HEK293 (cell line): ENCODE results near the gene MARF1.

Experiments
- GLI2 ChIP-seq: fragments of 450-650 bp; formaldehyde crosslinking; IDR thresholded peaks from 2 replicates; pipeline ENCODE4; 2017; ENCODE audit warnings: missing biosample characterization, missing genetic modification characterization, low read depth, borderline replicate concordance
- KLF1 ChIP-seq: fragments of 450-650 bp; formaldehyde crosslinking; IDR thresholded peaks from 2 replicates; pipeline ENCODE4 v1.5.1; 2016; ENCODE audit warnings: missing biosample characterization, missing genetic modification characterization
- KLF7 ChIP-seq: fragments of 450-650 bp; formaldehyde crosslinking; IDR thresholded peaks from 2 replicates; pipeline ENCODE4 v1.5.1; 2016; ENCODE audit warnings: missing biosample characterization, missing genetic modification characterization, borderline replicate concordance
- SETDB1 ChIP-seq: IDR thresholded peaks from one replicate; pipeline ENCODE4 v1.6.1; 2017; ENCODE audit warnings: mild to moderate bottlenecking, low read length, moderate library complexity, mixed read lengths; ENCODE audit not compliant: insufficient read length
- ZEB2 ChIP-seq: fragments of 450-650 bp; formaldehyde crosslinking; IDR thresholded peaks from 2 replicates; pipeline ENCODE4 v1.5.1; 2016; ENCODE audit warnings: missing biosample characterization, missing genetic modification characterization
- ZIC2 ChIP-seq: fragments of 450-650 bp; formaldehyde crosslinking; IDR thresholded peaks from 2 replicates; pipeline ENCODE4 v1.5.1; 2016; ENCODE audit warnings: missing biosample characterization, missing genetic modification characterization
- ZNF169 ChIP-seq: fragments of 450-650 bp; formaldehyde crosslinking; IDR thresholded peaks from 2 replicates; pipeline ENCODE4 v1.5.1; 2016; ENCODE audit warnings: missing biosample characterization, missing genetic modification characterization
- ZNF174 ChIP-seq: fragments of 450-650 bp; formaldehyde crosslinking; IDR thresholded peaks from 2 replicates; pipeline ENCODE4 v1.5.0; 2017; ENCODE audit warnings: missing biosample characterization, mild to moderate bottlenecking, missing genetic modification characterization
- ZNF24 ChIP-seq: fragments of 450-650 bp; formaldehyde crosslinking; IDR thresholded peaks from 2 replicates; pipeline ENCODE4 v1.5.1; 2016; ENCODE audit warnings: missing biosample characterization, missing genetic modification characterization
- ZNF324 ChIP-seq: fragments of 450-650 bp; formaldehyde crosslinking; IDR thresholded peaks from 2 replicates; pipeline ENCODE4 v1.5.1; 2016; ENCODE audit warnings: missing biosample characterization, missing genetic modification characterization
- ZNF354C ChIP-seq: fragments of 450-650 bp; formaldehyde crosslinking; IDR thresholded peaks from 2 replicates; pipeline ENCODE4 v1.5.1; 2016; ENCODE audit warnings: missing biosample characterization, missing genetic modification characterization, low read depth, borderline replicate concordance
- ZNF501 ChIP-seq: fragments of 450-650 bp; formaldehyde crosslinking; IDR thresholded peaks from 2 replicates; pipeline ENCODE4 v1.5.1; 2016; ENCODE audit warnings: missing biosample characterization, missing genetic modification characterization
- ZNF521 ChIP-seq: fragments of 450-650 bp; formaldehyde crosslinking; IDR thresholded peaks from 2 replicates; pipeline ENCODE4 v1.5.1; 2017; ENCODE audit warnings: missing biosample characterization, mild to moderate bottlenecking, missing genetic modification characterization
- ZNF548 ChIP-seq: fragments of 450-650 bp; formaldehyde crosslinking; IDR thresholded peaks from 2 replicates; pipeline ENCODE4 v1.5.1; 2016; ENCODE audit warnings: missing biosample characterization, missing genetic modification characterization
- ZNF623 ChIP-seq: fragments of 450-650 bp; formaldehyde crosslinking; IDR thresholded peaks from 2 replicates; pipeline ENCODE4 v1.5.1; 2016; ENCODE audit warnings: missing biosample characterization, missing genetic modification characterization
- ZNF707 ChIP-seq: fragments of 450-650 bp; formaldehyde crosslinking; IDR thresholded peaks from 2 replicates; pipeline ENCODE4 v1.5.1; 2016; ENCODE audit warnings: missing biosample characterization, missing genetic modification characterization
- TF ChIP-seq, protein P1 (sequence below): fragments of 450-650 bp; formaldehyde crosslinking; IDR thresholded peaks from 2 replicates; pipeline ENCODE4 v1.5.1; 2017; ENCODE audit warnings: missing biosample characterization, missing genetic modification characterization
- TF ChIP-seq, protein P2 (sequence below): fragments of 450-650 bp; formaldehyde crosslinking; IDR thresholded peaks from 2 replicates; pipeline ENCODE4; 2016; ENCODE audit warnings: missing biosample characterization, missing genetic modification characterization
- TF ChIP-seq, protein P3 (sequence below): fragments of 450-650 bp; formaldehyde crosslinking; conservative IDR thresholded peaks from 2 replicates; pipeline ENCODE4 v1.5.1; 2016; ENCODE audit warnings: low read depth, missing biosample characterization, missing genetic modification characterization
- TF ChIP-seq, protein P4 (sequence below): fragments of 450-650 bp; formaldehyde crosslinking; IDR thresholded peaks from 2 replicates; pipeline ENCODE4 v1.5.1; 2016; ENCODE audit warnings: missing biosample characterization, missing genetic modification characterization
- TF ChIP-seq, protein P5 (sequence below): fragments of 450-650 bp; formaldehyde crosslinking; IDR thresholded peaks from 2 replicates; pipeline ENCODE4 v1.5.1; 2016; ENCODE audit warnings: missing biosample characterization, missing genetic modification characterization
- TF ChIP-seq, protein P6 (sequence below): fragments of 450-650 bp; formaldehyde crosslinking; IDR thresholded peaks from 2 replicates; pipeline ENCODE4 v1.5.1; 2017; ENCODE audit warnings: missing biosample characterization, missing genetic modification characterization
- TF ChIP-seq, protein P7 (sequence below): fragments of 450-650 bp; formaldehyde crosslinking; IDR thresholded peaks from 2 replicates; pipeline ENCODE4 v1.5.1; 2017; ENCODE audit warnings: missing biosample characterization, missing genetic modification characterization
- TF ChIP-seq, protein P8 (sequence below): fragments of 450-650 bp; formaldehyde crosslinking; IDR thresholded peaks from 2 replicates; pipeline ENCODE4 v1.5.1; 2016; ENCODE audit warnings: missing biosample characterization, missing genetic modification characterization
- TF ChIP-seq, protein P9 (sequence below): fragments of 450-650 bp; IDR thresholded peaks from 2 replicates; pipeline ENCODE4 v1.5.1; 2018; ENCODE audit warnings: missing biosample characterization, mild to moderate bottlenecking, missing genetic modification characterization

Gene MARF1

DNA sequence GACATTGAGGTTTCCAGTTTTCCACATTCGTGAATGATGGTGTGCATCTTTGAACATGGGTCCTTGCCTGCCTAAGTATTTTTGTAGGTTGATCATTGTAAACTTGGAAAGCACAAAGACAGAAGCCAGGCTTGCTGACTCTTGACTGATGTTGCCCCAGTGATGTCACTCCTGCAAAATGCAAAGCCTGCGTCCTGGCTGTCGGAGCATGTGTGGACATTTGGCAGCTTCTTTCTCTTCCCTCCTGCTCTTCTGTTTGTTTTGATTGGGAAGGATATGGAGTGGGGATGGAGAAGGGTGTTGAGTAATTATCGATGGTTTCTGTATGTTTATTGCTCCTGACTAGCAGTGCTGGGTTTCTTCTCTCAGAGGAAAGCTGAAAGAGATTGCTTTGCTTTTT is 10.3 kb upstream of the MARF1 start (continued):
- TF ChIP-seq, protein P1, sequence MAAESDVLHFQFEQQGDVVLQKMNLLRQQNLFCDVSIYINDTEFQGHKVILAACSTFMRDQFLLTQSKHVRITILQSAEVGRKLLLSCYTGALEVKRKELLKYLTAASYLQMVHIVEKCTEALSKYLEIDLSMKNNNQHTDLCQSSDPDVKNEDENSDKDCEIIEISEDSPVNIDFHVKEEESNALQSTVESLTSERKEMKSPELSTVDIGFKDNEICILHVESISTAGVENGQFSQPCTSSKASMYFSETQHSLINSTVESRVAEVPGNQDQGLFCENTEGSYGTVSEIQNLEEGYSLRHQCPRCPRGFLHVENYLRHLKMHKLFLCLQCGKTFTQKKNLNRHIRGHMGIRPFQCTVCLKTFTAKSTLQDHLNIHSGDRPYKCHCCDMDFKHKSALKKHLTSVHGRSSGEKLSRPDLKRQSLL: peak; percentile 56; the same call in 1 of the 2 replicates
- TF ChIP-seq ZNF174 (tag by site-specific recombination): no peak
- TF ChIP-seq, protein P2, sequence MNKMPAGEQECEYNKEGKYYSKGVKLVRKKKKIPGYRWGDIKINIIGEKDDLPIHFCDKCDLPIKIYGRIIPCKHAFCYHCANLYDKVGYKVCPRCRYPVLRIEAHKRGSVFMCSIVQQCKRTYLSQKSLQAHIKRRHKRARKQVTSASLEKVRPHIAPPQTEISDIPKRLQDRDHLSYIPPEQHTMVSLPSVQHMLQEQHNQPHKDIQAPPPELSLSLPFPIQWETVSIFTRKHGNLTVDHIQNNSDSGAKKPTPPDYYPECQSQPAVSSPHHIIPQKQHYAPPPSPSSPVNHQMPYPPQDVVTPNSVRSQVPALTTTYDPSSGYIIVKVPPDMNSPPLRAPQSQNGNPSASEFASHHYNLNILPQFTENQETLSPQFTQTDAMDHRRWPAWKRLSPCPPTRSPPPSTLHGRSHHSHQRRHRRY (tag by site-specific recombination): no peak
- TF ChIP-seq, protein P3, sequence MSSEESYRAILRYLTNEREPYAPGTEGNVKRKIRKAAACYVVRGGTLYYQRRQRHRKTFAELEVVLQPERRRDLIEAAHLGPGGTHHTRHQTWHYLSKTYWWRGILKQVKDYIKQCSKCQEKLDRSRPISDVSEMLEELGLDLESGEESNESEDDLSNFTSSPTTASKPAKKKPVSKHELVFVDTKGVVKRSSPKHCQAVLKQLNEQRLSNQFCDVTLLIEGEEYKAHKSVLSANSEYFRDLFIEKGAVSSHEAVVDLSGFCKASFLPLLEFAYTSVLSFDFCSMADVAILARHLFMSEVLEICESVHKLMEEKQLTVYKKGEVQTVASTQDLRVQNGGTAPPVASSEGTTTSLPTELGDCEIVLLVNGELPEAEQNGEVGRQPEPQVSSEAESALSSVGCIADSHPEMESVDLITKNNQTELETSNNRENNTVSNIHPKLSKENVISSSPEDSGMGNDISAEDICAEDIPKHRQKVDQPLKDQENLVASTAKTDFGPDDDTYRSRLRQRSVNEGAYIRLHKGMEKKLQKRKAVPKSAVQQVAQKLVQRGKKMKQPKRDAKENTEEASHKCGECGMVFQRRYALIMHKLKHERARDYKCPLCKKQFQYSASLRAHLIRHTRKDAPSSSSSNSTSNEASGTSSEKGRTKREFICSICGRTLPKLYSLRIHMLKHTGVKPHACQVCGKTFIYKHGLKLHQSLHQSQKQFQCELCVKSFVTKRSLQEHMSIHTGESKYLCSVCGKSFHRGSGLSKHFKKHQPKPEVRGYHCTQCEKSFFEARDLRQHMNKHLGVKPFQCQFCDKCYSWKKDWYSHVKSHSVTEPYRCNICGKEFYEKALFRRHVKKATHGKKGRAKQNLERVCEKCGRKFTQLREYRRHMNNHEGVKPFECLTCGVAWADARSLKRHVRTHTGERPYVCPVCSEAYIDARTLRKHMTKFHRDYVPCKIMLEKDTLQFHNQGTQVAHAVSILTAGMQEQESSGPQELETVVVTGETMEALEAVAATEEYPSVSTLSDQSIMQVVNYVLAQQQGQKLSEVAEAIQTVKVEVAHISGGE: no peak
- TF ChIP-seq, protein P4, sequence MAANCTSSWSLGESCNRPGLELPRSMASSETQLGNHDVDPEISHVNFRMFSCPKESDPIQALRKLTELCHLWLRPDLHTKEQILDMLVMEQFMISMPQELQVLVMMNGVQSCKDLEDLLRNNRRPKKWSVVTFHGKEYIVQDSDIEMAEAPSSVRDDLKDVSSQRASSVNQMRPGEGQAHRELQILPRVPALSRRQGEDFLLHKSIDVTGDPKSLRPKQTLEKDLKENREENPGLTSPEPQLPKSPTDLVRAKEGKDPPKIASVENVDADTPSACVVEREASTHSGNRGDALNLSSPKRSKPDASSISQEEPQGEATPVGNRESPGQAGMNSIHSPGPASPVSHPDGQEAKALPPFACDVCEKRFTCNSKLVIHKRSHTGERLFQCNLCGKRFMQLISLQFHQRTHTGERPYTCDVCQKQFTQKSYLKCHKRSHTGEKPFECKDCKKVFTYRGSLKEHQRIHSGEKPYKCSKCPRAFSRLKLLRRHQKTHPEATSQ (tag by site-specific recombination): no peak
- no peak for TF ChIP-seq ZNF354C (tag by site-specific recombination)
- TF ChIP-seq, protein P5, sequence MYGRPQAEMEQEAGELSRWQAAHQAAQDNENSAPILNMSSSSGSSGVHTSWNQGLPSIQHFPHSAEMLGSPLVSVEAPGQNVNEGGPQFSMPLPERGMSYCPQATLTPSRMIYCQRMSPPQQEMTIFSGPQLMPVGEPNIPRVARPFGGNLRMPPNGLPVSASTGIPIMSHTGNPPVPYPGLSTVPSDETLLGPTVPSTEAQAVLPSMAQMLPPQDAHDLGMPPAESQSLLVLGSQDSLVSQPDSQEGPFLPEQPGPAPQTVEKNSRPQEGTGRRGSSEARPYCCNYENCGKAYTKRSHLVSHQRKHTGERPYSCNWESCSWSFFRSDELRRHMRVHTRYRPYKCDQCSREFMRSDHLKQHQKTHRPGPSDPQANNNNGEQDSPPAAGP (tag by site-specific recombination): 0 out of 2 replicates have a peak, but pooled peaks have one; percentile 62
- no peak for TF ChIP-seq ZNF324 (tag by site-specific recombination)
- TF ChIP-seq, protein P6, sequence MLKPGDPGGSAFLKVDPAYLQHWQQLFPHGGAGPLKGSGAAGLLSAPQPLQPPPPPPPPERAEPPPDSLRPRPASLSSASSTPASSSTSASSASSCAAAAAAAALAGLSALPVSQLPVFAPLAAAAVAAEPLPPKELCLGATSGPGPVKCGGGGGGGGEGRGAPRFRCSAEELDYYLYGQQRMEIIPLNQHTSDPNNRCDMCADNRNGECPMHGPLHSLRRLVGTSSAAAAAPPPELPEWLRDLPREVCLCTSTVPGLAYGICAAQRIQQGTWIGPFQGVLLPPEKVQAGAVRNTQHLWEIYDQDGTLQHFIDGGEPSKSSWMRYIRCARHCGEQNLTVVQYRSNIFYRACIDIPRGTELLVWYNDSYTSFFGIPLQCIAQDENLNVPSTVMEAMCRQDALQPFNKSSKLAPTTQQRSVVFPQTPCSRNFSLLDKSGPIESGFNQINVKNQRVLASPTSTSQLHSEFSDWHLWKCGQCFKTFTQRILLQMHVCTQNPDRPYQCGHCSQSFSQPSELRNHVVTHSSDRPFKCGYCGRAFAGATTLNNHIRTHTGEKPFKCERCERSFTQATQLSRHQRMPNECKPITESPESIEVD (tag by site-specific recombination): 0 out of 2 replicates have a peak, but pooled peaks have one; percentile 13
- TF ChIP-seq SETDB1: no peak
- TF ChIP-seq, protein P7, sequence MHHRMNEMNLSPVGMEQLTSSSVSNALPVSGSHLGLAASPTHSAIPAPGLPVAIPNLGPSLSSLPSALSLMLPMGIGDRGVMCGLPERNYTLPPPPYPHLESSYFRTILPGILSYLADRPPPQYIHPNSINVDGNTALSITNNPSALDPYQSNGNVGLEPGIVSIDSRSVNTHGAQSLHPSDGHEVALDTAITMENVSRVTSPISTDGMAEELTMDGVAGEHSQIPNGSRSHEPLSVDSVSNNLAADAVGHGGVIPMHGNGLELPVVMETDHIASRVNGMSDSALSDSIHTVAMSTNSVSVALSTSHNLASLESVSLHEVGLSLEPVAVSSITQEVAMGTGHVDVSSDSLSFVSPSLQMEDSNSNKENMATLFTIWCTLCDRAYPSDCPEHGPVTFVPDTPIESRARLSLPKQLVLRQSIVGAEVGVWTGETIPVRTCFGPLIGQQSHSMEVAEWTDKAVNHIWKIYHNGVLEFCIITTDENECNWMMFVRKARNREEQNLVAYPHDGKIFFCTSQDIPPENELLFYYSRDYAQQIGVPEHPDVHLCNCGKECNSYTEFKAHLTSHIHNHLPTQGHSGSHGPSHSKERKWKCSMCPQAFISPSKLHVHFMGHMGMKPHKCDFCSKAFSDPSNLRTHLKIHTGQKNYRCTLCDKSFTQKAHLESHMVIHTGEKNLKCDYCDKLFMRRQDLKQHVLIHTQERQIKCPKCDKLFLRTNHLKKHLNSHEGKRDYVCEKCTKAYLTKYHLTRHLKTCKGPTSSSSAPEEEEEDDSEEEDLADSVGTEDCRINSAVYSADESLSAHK (tag by site-specific recombination): 0 out of 2 replicates have a peak, but pooled peaks have one; percentile 17
- TF ChIP-seq, protein P8, sequence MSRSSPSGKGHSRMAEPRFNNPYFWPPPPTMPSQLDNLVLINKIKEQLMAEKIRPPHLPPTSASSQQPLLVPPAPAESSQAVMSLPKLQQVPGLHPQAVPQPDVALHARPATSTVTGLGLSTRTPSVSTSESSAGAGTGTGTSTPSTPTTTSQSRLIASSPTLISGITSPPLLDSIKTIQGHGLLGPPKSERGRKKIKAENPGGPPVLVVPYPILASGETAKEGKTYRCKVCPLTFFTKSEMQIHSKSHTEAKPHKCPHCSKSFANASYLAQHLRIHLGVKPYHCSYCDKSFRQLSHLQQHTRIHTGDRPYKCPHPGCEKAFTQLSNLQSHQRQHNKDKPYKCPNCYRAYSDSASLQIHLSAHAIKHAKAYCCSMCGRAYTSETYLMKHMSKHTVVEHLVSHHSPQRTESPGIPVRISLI (tag by site-specific recombination): no peak
- no peak for TF ChIP-seq KLF7
- TF ChIP-seq, protein P9, sequence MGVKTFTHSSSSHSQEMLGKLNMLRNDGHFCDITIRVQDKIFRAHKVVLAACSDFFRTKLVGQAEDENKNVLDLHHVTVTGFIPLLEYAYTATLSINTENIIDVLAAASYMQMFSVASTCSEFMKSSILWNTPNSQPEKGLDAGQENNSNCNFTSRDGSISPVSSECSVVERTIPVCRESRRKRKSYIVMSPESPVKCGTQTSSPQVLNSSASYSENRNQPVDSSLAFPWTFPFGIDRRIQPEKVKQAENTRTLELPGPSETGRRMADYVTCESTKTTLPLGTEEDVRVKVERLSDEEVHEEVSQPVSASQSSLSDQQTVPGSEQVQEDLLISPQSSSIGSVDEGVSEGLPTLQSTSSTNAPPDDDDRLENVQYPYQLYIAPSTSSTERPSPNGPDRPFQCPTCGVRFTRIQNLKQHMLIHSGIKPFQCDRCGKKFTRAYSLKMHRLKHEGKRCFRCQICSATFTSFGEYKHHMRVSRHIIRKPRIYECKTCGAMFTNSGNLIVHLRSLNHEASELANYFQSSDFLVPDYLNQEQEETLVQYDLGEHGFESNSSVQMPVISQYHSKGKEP (tag by site-specific recombination): peak; percentile 92
- TF ChIP-seq KLF1 (tag by site-specific recombination): no peak
- TF ChIP-seq ZNF521 (tag by site-specific recombination): no peak
- TF ChIP-seq ZNF24 (tag by site-specific recombination): 0 out of 2 replicates have a peak, but pooled peaks have one; percentile 44
- TF ChIP-seq ZNF501: no peak
- no peak for TF ChIP-seq ZNF169 (tag by site-specific recombination)
- peak; percentile 83 for TF ChIP-seq ZEB2 (tag by site-specific recombination)
- TF ChIP-seq GLI2 (tag by site-specific recombination): no peak
- TF ChIP-seq ZNF707 (tag by site-specific recombination): no peak
- TF ChIP-seq ZIC2 (tag by site-specific recombination): no peak
- no peak for TF ChIP-seq ZNF623 (tag by site-specific recombination)
- TF ChIP-seq ZNF548 (tag by site-specific recombination): no peak
